Gastroesophageal sphincter (tissue), 4 donors: Measurements from ENCODE around the gene SLC17A5. TPM values are rescaled to one million over a fixed set of nuclear protein-coding genes. Genes with fewer than 3 reads are reported as not detected.

Source experiments
- ATAC-seq: fragments of 150-250 bp; one replicate; pipeline ENCODE4 v1.9.1; 2016; ENCODE audit warnings: mild to moderate bottlenecking, moderate library complexity
- H3K27ac ChIP-seq, 4 donors: fragments of 200-600 bp; sonication (generic) in 3 of 4; 1 replicate in 3 of 4; 2 replicates in 1 of 4; pipeline ENCODE4 v1.5.1; 2016 to 2019
- H3K27me3 ChIP-seq: fragments of 200-600 bp; sonication (generic); one replicate; pipeline ENCODE4 v1.5.1; 2019
- H3K36me3 ChIP-seq, 2 donors: fragments of 200-600 bp; sonication (generic); one replicate each; pipeline ENCODE4 v1.5.1; 2019; ENCODE audit warnings: control low read depth in 1 of 2
- H3K4me1 ChIP-seq, 3 donors: fragments of 200-600 bp; sonication (generic); 1 replicate in 2 of 3; 2 replicates in 1 of 3; pipeline ENCODE4 v1.5.1; 2016 to 2019; ENCODE audit warnings: control low read depth in 2 of 3
- H3K4me3 ChIP-seq, 2 donors: fragments of 200-600 bp; sonication (generic); one replicate each; pipeline ENCODE4 v1.5.1; 2019; ENCODE audit warnings: mild to moderate bottlenecking in 1 of 2, moderate library complexity in 1 of 2
- H3K9me3 ChIP-seq, 3 donors: fragments of 200-600 bp; sonication (generic); one replicate each; pipeline ENCODE4 v1.5.1; 2017 to 2019; ENCODE audit warnings: control low read depth in 2 of 3
- CTCF ChIP-seq, 4 experiments: fragments of 200-600 bp in 2 of 4; fragments of 450-650 bp in 2 of 4; sonication (generic) in 1 of 4; IDR thresholded peaks; one replicate each; pipeline ENCODE4 v1.5.1; 2017 to 2019; ENCODE audit warnings: antibody characterized with exemption in 4 of 4, mild to moderate bottlenecking in 2 of 4, moderate library complexity in 2 of 4
- EP300 ChIP-seq: sonication (generic); formaldehyde crosslinking; IDR thresholded peaks from one replicate; pipeline ENCODE4 v1.6.1; 2017; ENCODE audit warnings: antibody characterized with exemption, mild to moderate bottlenecking
- POLR2A ChIP-seq, 2 donors: fragments of 450-650 bp; IDR thresholded peaks; one replicate each; pipeline ENCODE4 v1.6.1; 2017; ENCODE audit warnings: antibody characterized with exemption in 2 of 2, mild to moderate bottlenecking in 2 of 2, moderate library complexity in 1 of 2
- POLR2AphosphoS5 ChIP-seq: sonication (generic); formaldehyde crosslinking; IDR thresholded peaks from one replicate; pipeline ENCODE4 v1.6.1; 2017; ENCODE audit warnings: antibody characterized with exemption
- WGBS, 2 donors: methylation state at CpG; one replicate each; pipeline ENCODE4 v1.1.5; 2018; ENCODE audit warnings: low coverage in 1 of 2; 5-methylcytosine and 5-hydroxymethylcytosine counted together
- total RNA-seq, 4 donors: library from RNA; depleted of rRNA; stranded (reverse); fragments of >200 nt; gene quantifications; one replicate each; pipeline ENCODE4 v1.1.0, GENCODE V29; 2016

Gene SLC17A5
- total RNA-seq, 4 donors from 2014 or later: 11.2 to 18.9 (median 14.6) TPM

- peaks cover 0 to 35% (median 0%) of the 10 kb centered on the region in 3 donors for H3K4me1 ChIP-seq
- H3K4me3 ChIP-seq: no peak overlapping the region
- no peaks in the 10 kb centered on the region for H3K27me3 ChIP-seq
- H3K9me3 ChIP-seq: no peaks in the 10 kb centered on the region
- WGBS, 2 donors: 61 to 66% methylated on average over 3 to 4 of the region's 4 CpGs
- TF ChIP-seq POLR2AphosphoS5 (no peak), EP300 (no peak), POLR2A (IDR thresholded peaks at IDR 0.05) (no peak), CTCF (IDR thresholded peaks at IDR 0.05) (no peak)
- H3K27ac ChIP-seq: no peak overlapping the region
- peaks cover 0 to 21% of the 10 kb centered on the region in 2 donors for H3K36me3 ChIP-seq
- no peak for ATAC-seq
Observed at GRCh38 chr6:73649783-73650182, 4.0 kb downstream of the SLC17A5 start.

GRCh38 chr6:73648166-73648565, 5.6 kb downstream of the SLC17A5 start:
- H3K4me3 ChIP-seq: no peak overlapping the region
- no peak for TF ChIP-seq CTCF (IDR thresholded peaks at IDR 0.05)
- peaks cover 0 to 30% of the 10 kb centered on the region in 2 donors for H3K36me3 ChIP-seq
- no peak for ATAC-seq
- peaks cover 0 to 31% (median 0%) of the 10 kb centered on the region in 3 donors for H3K4me1 ChIP-seq
- H3K27me3 ChIP-seq: no peaks in the 10 kb centered on the region
- no peak overlapping the region for H3K27ac ChIP-seq
- H3K9me3 ChIP-seq: no peaks in the 10 kb centered on the region

- peak overlapping the region; percentile 27 to 43 for H3K4me3 ChIP-seq
- H3K9me3 ChIP-seq: no peaks in the 10 kb centered on the region
- no peak for ATAC-seq
- peak overlapping the region in 2 of 4 donors; percentile 15 to 64 for H3K27ac ChIP-seq
- TF ChIP-seq EP300: no peak
- peaks cover 0 to 17% (median 0%) of the 10 kb centered on the region in 3 donors for H3K4me1 ChIP-seq
- 22 to 45% methylated on average over 9 to 10 of the region's 10 CpGs for WGBS, 2 donors
- no peaks in the 10 kb centered on the region for H3K27me3 ChIP-seq
- H3K36me3 ChIP-seq: peaks cover 0 to 55% of the 10 kb centered on the region in 2 donors
Observed at GRCh38 chr6:73644941-73645591, 8.7 kb downstream of the SLC17A5 start.

GRCh38 chr6:73644030-73644429, 9.8 kb downstream of the SLC17A5 start:
- TF ChIP-seq POLR2AphosphoS5: no peak
- no peak for TF ChIP-seq CTCF (IDR thresholded peaks at IDR 0.05)
- no peak for TF ChIP-seq EP300
- TF ChIP-seq POLR2A (IDR thresholded peaks at IDR 0.05): no peak
- 92 to 100% methylated on average over 2 of the region's 2 CpGs for WGBS, 2 donors

GRCh38 chr6:73642530-73642929, 11.3 kb downstream of the SLC17A5 start:
- Histone ChIP-seq H3K27ac (no peak overlapping the region), H3K9me3 (no peaks in the 10 kb centered on the region), H3K27me3 (no peaks in the 10 kb centered on the region), H3K4me3 (no peak overlapping the region), H3K4me1 (peaks cover 0 to 17% (median 0%) of the 10 kb centered on the region in 3 donors), H3K36me3 (peaks cover 0 to 62% of the 10 kb centered on the region in 2 donors)
- no peak for TF ChIP-seq POLR2A (IDR thresholded peaks at IDR 0.05)
- no peak for ATAC-seq
- 41 to 61% methylated on average over 2 of the region's 2 CpGs for WGBS, 2 donors

More at GRCh38 chr6:73644030-73644429, 9.8 kb downstream of the SLC17A5 start:
- Histone ChIP-seq H3K4me1 (peaks cover 0 to 17% (median 0%) of the 10 kb centered on the region in 3 donors), H3K9me3 (no peaks in the 10 kb centered on the region), H3K36me3 (peaks cover 0 to 55% of the 10 kb centered on the region in 2 donors), H3K27ac (no peak overlapping the region), H3K4me3 (no peak overlapping the region), H3K27me3 (no peaks in the 10 kb centered on the region)
- no peak for ATAC-seq

GRCh38 chr6:73640179-73640750, 13.5 kb downstream of the SLC17A5 start:
- no peaks in the 10 kb centered on the region for H3K9me3 ChIP-seq
- TF ChIP-seq CTCF (IDR thresholded peaks at IDR 0.05) (no peak), POLR2AphosphoS5 (no peak), EP300 (no peak), POLR2A (IDR thresholded peaks at IDR 0.05) (no peak)
- peaks cover 0 to 10% (median 0%) of the 10 kb centered on the region in 3 donors for H3K4me1 ChIP-seq
- WGBS, 2 donors: 90 to 100% methylated on average over 1 of the region's 1 CpG
- no peaks in the 10 kb centered on the region for H3K27me3 ChIP-seq
- no peak overlapping the region for H3K4me3 ChIP-seq
- H3K27ac ChIP-seq: no peak overlapping the region
- no peak for ATAC-seq
- peaks cover 0 to 81% of the 10 kb centered on the region in 2 donors for H3K36me3 ChIP-seq
